GM12873 (cell line): ENCODE data around the gene HOXA11.

ENCODE experiments used
- TF ChIP-seq, protein P1 (sequence below): IDR thresholded peaks from 2 replicates; pipeline ENCODE4 v1.5.1; 2012; ENCODE audit warnings: low read depth, mild to moderate bottlenecking, moderate library complexity, low read length, control low read depth; ENCODE audit not compliant: insufficient read depth; ENCODE audit errors: missing control alignments

The HOXA11 gene

DNA sequence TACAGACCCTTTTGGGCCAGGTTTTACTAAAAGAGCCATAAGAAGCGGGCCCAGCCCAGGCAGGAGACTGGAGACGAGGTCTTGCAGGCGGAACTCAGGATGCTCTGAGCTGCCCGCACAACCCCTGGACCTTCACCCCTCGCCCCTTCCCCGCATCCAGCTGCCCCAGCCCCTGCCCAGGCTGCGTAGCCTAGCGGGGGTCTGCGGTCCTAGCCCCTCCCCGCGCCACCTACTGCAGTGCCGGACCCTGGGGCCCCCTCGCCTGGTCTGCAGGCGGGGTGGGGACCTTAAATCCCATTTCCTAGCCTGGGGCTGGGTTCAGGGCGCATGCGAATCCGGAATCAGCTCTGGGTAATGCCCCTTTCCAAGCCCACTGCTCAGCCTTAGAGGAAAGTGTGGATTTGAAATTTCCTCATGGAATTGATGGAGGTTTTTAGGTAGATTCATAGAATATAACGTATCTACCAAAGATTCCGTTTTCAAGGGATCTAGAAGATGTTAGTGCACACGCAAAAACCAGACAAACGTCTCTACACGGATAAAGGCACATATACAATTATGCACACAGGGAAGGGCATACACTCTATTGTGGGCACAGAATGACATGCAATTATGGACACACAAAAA lies 32.1 kb downstream of the HOXA11 start:
- TF ChIP-seq, protein P1, sequence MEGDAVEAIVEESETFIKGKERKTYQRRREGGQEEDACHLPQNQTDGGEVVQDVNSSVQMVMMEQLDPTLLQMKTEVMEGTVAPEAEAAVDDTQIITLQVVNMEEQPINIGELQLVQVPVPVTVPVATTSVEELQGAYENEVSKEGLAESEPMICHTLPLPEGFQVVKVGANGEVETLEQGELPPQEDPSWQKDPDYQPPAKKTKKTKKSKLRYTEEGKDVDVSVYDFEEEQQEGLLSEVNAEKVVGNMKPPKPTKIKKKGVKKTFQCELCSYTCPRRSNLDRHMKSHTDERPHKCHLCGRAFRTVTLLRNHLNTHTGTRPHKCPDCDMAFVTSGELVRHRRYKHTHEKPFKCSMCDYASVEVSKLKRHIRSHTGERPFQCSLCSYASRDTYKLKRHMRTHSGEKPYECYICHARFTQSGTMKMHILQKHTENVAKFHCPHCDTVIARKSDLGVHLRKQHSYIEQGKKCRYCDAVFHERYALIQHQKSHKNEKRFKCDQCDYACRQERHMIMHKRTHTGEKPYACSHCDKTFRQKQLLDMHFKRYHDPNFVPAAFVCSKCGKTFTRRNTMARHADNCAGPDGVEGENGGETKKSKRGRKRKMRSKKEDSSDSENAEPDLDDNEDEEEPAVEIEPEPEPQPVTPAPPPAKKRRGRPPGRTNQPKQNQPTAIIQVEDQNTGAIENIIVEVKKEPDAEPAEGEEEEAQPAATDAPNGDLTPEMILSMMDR, result no peak

DNA sequence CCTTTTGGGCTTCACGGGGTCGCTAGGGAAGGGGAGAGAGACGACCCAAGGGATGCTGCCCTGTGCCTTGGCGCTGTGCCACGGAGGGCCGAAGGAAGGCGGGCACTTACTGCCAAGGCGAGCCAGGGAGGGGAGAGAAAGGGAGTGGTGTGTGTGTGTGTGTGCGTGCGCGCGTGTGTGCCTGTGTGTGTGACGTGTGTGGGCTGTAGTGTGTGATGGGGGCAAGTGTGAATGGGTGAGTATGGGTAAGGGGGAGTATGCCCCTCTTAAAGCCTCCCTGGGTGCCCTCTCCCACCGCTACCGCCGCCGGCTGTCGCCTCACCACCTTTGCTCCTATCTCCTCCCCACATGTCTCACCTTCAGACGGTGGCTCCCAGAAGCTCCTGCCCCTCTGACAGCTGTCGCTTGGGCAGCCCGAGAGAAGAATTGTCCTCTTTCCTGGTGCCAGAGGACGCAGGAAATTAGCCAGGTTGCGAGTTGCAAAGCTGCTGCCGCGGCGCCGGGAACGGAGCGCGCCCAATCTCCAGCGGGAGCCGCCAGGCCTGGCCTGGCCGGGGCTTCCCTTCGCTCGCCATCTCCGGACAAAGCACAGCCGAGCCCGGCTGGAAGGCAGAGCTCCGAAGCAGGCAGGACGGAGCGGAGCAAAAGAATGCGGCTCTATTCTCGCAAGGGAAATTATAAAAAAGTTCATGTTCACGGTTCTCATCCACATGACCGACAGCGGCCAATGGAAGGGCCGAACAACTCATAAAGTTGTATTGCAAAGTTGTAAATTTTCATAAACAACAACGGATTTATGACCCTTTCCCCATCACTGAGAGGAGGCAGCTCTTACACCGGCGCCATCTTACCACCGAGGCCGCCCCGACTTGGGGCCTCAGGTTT lies 32.9 kb downstream of the HOXA11 start, which contains the start of gene HOXA3:
HOXA3 (minus strand) TSS at position 653 of the 885 bp plus-strand sequence. CDS start 41,943 bp downstream, outside the sequence.
- TF ChIP-seq, protein P1, result no peak

DNA sequence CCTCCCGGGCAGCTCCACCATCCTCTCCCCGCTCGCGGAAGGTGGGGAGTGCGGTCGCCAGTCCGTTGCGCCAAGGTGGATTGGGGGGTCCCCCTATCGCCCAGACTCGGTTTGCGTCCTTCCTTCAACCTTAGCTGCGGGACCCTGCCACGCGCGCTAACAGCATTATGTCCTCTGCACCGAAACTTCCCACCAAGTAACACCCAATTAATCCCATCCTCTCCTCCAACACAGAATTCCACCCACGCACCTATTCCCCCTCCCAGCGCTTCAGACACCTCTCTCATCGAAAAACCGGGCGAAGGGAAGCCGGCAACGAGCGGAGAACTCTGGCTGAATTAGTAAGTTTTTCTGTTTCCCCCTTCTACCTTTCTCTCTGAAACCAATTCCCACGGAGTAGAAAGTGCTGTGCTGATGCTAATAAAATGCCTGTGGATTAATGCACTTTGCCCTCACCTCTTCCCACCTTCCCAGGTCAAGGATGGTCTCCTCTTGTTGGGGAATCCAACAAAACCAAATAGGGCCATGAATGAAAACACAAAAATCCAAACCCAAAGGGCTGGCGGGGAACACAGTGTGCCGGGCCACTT lies 33.6 kb downstream of the HOXA11 start:
- TF ChIP-seq, protein P1, result no peak

DNA sequence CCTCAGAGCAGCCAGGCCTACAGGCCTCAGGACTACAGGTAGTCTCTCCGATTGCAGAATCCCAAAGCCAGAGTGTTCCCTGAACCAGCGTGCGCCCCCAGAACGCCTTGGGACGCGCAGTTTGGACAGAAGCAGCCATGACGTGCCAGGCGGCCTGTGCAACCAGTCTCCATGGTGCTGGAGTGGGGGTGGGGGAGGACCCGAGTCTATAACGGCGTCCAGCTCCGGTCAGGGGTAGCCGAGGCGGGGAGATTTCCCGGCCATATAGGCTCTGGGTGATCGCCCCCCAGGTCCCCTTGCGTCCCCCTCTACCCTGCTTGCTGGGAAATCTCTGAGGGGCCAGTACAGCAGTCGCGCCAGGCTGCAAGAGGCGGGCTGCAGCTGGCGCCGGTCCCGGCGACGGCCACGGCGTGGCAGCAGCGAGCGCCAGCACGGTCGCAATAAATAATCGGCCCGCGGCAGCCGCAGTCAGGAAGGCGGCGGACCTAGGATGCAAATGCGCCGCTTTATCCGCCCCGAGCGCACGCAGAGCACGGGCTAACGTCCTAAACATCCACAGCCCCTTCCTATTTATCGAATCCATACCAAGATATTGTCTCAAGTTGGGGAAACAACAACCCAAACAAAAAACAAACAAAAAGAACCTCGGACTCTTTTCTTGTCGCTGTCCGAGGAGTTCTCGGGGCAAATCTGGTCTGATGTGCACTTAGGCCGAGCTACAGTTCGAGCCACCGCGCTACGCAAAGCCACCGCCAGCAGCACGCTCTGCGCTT lies 34.3 kb downstream of the HOXA11 start:
- TF ChIP-seq, protein P1, result peak; percentile 80

DNA sequence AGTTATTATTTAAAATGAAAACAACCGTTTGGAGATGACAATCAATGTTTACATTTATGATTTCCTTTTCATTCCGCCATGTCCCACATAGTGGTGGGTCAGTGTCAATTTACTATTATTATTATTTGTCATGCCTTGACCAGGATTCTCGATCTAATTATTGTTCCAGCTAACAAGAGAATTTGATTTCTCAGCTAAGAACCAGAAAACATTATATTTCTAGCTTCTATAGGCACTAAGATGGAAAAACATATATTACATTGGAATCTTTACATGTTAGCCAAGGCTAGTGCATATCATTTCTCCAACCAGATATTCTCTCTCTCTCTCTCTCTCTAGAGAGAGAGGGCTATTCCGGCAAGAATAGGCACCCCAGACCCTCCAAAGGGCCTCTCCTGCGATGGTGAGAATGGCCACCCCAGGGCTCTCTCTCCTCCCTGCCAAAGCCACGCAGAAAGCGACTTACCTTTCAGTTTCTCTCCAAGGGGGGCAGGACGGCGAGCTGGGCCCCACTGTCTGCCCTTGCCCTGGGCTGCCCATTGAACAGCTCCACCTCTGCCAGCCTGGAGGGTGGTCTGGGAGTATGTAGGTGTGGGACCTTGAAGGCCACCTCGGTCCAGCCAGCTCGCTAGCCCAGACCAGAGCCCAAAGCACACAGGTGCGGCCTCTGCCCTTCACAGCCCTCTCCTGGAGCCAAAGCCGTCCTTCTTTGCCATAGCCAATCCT lies 35.0 kb downstream of the HOXA11 start:
- TF ChIP-seq, protein P1, result no peak

DNA sequence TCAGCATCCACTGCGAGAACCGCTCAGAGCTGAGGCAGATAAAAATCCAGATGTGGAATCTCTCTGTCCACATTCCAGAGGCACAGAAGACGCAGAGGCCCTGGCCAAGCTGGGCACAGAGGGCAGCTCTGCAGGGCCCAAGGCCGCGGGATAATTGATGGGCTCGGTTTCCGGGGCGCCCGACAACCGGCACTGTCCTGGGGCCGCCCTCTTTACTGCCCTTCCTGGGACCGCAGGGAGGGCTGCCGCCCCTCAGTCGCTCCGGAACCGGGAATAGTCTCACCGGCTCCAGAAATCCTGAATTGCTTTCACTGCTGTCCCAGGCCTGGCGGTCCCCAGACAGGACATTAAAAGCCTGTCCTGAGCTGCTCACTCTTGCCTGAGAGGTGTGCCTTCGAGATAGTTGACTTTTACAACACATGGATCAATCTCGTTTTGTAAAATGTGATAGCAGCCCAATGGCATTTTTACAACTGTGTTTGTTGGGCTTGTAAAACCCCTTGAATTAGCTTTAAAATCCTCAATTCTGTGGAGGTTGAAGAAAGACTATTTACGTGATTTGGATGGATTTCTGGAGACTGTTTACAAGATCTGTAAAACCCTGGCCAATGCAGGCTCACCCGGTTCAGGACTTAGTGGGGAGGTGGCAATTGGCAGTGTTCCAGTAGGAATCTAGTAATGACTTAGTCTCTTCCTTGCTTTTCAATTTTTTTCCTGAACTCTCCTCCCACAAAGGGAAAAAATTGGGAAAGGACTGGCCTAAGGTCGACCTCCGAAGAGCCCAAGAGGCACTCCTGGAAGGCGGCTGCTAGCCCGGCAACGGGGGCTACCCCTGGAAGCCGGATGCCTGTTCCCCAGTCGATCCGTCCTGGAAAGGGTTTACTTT lies 36.0 kb downstream of the HOXA11 start:
- TF ChIP-seq, protein P1, result no peak
